GM12801 (cell line): ENCODE data around the gene CNTFR.

ENCODE experiments used
- TF ChIP-seq, protein P1 (sequence below): IDR thresholded peaks from one replicate; pipeline ENCODE4 v1.5.1; 2011; ENCODE audit warnings: control low read depth; ENCODE audit not compliant: insufficient read length; ENCODE audit errors: extremely low read depth

The CNTFR gene

DNA sequence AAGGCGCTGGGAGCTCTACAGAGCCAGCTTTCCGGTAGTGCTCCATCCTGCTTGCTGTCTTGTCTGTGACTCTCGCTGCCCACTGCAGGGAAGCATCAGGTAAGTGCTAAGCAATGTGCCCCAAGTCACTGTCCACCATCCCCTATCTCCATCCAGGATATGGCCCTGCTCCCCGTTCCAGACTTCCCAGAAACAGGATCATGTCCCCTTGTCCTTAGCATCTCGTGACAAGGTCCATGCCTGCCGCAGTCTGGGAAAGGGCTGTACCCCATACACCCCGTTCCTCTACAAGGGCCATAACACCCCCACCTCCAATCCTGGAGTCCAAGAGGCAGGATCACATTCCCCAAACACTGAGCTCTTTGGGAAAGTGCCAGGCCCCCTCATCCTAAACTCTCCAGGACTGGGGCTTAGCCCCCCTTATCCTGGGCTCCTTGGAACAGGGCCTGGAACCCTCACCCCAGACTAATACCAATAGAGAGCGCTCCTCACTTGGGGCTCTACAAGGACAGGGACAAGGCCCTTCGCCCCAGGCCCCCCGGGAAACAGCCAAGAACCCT lies 21.8 kb upstream of the CNTFR start:
- TF ChIP-seq, protein P1, sequence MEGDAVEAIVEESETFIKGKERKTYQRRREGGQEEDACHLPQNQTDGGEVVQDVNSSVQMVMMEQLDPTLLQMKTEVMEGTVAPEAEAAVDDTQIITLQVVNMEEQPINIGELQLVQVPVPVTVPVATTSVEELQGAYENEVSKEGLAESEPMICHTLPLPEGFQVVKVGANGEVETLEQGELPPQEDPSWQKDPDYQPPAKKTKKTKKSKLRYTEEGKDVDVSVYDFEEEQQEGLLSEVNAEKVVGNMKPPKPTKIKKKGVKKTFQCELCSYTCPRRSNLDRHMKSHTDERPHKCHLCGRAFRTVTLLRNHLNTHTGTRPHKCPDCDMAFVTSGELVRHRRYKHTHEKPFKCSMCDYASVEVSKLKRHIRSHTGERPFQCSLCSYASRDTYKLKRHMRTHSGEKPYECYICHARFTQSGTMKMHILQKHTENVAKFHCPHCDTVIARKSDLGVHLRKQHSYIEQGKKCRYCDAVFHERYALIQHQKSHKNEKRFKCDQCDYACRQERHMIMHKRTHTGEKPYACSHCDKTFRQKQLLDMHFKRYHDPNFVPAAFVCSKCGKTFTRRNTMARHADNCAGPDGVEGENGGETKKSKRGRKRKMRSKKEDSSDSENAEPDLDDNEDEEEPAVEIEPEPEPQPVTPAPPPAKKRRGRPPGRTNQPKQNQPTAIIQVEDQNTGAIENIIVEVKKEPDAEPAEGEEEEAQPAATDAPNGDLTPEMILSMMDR, result no peak

DNA sequence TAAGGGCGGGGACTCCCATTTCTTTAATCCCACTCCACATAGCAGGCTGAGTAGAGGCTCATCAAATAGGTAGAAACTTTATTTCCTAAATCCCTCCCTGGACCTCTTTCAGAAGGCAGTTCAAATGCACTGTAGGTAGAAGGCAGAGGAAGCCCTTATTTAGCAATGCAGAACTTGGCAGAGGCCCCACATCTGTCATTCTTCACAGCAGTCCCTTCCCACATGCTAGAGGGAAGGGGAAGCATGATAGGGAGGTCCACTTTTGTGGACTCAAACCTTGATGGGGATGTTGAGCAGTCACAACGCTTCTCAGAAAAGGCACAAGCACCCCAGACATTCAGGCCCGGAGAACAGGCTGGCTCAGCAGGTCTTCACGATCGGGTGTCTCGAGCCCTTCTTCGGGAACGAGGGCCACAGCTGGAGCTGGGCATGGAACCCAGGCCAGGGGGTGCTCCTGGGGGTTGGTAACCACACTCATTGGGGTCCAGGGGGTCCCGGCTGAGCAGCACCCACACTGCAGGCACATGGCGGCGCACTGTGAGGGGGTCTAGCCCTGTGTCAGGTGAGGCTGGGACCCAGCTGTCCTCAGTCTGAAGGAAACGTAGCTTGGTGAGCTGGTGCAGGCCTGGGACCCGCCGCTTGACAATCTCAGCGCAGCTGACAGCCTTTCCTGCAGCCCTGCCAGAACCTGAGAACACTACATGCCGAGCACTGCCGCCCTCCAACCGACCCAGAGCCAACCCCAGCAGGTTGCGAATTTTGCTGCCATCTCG lies 21.1 kb upstream of the CNTFR start:
- TF ChIP-seq, protein P1, result no peak

DNA sequence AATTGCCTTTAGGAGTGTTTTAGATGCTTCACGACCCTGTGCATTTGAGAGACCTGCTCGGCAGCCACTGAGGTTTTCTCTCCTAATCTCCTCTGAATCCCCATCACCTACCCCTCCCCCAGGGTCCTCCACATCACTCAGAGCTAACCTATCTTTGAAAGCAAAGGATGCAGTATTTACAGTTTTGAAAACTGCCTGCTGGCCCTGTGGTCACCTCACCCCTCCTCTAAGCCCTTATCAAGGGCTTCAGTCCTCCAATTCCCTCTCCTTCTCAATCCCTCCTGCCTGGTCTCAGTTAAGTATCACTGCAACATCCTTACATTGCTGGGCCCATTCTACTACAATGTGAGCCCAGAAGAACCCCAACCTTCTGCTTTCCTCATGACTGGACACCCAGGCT lies 17.8 kb upstream of the CNTFR start:
- TF ChIP-seq, protein P1, result no peak

GRCh38 chr9:34606905-34607304 lies 17.4 kb upstream of the CNTFR start:
- TF ChIP-seq, protein P1, result no peak

- TF ChIP-seq, protein P1, result no peak
Measured at GRCh38 chr9:34606190-34606589, 16.7 kb upstream of the CNTFR start.

DNA sequence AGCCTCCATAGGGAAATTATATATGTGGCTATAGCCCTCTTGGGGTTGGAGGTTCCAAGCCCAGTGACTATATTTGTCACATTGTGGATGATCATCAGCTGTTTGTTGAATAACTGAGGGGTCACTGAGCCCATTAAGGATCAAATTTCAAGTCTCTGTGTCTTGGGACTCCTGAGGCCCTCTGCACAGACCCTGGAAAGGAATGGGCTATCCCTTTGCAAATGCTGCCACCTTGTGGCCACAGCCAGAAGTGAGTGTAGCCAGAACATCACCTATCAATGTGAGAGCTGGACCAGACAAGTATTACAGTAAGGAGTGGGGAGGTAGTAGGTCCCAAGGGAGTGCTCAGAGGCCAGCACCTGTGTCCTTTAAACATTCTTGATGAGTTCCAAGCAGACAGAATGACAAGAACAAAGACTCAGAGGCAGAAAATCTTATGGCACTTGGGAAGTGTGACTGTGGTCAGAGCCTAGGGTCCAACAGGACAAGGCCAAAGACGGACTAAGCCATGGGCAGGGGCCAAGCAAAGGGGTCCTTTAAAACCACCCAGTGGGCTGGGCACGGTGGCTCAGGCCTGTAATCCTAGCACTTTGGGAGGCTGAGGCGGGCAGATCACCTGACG lies 14.2 kb upstream of the CNTFR start:
- TF ChIP-seq, protein P1, result peak; percentile 23

GRCh38 chr9:34601937-34602573 lies 12.5 kb upstream of the CNTFR start:
- TF ChIP-seq, protein P1, result no peak
